ENCODE results near the gene WDR4.

The WDR4 gene

DNA sequence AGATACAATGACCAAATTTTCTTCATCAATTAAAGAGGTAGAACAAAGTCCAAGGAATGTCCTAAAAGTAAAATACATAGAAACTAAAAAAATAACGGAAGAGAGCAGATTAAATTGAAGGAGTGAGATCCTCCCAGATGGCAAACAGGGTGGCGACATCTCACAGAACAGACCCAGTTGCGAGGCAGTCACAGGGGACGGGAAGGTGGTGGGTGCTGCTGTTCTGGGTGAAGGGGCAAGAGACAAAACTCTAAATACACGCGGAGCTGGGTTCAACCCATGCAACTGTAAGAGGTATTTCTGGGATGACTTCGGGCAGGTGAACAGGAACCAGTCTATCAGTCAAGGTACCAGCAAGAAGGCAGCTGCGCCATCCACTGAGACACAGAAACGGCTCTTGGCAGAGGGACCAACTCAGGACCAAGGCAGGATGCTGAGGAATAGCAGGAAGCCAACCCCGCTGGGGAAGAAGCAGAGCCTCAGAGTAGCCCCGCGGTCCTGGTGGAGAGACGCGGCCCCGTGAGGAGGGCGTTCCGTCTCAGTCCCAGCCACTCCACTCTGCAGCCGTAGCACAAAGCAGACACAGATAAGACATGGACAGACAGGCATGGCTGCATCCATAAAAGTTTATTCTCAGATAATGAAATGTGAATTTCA lies 32.2 kb downstream of the WDR4 start:
- no peaks in the 10 kb centered on the region for H3K27me3 ChIP-seq (ENCODE audit: insufficient read depth, low read length)
- peaks cover 66 to 75% of the 10 kb centered on the region in 2 experiments for H3K36me3 ChIP-seq (ENCODE audit: control insufficient read depth in 1 of 2, insufficient read depth in 2 of 2, low read length in 2 of 2)
- H3K18ac ChIP-seq (ENCODE audit: low read length) = no peak overlapping the region
- H3K4ac ChIP-seq (ENCODE audit: low read depth, low read length) = no peak overlapping the region
- no peak overlapping the region for H2AK5ac ChIP-seq (ENCODE audit: low read length)
- H3K14ac ChIP-seq (ENCODE audit: low read length) = no peak overlapping the region
- no peak overlapping the region for H4K12ac ChIP-seq (ENCODE audit: low read depth, low read length)
- no peak overlapping the region for H3K9ac ChIP-seq (ENCODE audit: low read length)
- H2BK120ac ChIP-seq (ENCODE audit: insufficient read depth, low read length, poor library complexity) = no peak overlapping the region
- no peak for DNase-seq
- H3K79me1 ChIP-seq (ENCODE audit: low read length) = no peaks in the 10 kb centered on the region
- no peak overlapping the region for H3K27ac ChIP-seq (ENCODE audit: low read depth, low read length)
- no peak overlapping the region for H4K91ac ChIP-seq (ENCODE audit: low read depth, low read length)
- H3K4me3 ChIP-seq (ENCODE audit: low read depth, low read length) = no peak overlapping the region
- no peak overlapping the region for H3K23ac ChIP-seq (ENCODE audit: low read length)
- no peaks in the 10 kb centered on the region for H3K4me1 ChIP-seq (ENCODE audit: control insufficient read depth in 1 of 2, insufficient read depth in 2 of 2, low read length in 2 of 2)
- H2AFZ ChIP-seq (ENCODE audit: insufficient read depth, low read length, poor library complexity) = no peak overlapping the region
- no peaks in the 10 kb centered on the region for H3K79me2 ChIP-seq (ENCODE audit: control insufficient read depth, insufficient read depth, low read length, poor library complexity)
- H2BK5ac ChIP-seq (ENCODE audit: low read depth, low read length, poor library complexity) = no peak overlapping the region
- H3K9me3 ChIP-seq (ENCODE audit: insufficient read depth, low read depth, low read length) = peaks cover 2% of the 10 kb centered on the region
- H4K8ac ChIP-seq (ENCODE audit: low read depth, low read length) = no peak overlapping the region
- WGBS (ENCODE audit: extremely low coverage, insufficient coverage, insufficient read length) = no CpG with 5 or more reads among the region's 18 CpGs
- no peak overlapping the region for H3K4me2 ChIP-seq (ENCODE audit: low read length)
- no peak overlapping the region for H2BK12ac ChIP-seq (ENCODE audit: low read length)

DNA sequence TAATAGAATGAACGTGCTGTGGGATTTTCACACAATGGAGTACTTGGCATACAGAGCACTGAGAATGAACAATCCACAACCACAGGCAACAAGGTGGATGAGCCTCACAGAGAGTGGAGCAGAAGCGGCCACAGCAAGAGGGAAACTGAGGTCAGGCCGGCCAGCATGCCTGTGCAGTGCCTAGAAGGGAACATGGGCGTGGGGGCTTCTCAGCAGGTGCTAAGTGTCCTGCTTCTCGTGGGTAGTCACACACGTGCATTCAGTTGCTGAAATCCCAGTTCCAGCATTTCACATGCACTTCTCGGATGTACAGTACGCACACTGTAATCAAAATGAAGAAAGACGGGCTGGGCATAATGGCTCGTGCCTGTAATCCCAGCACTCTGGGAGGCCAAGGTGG lies 33.1 kb downstream of the WDR4 start:
- Histone ChIP-seq H2BK5ac (ENCODE audit: low read depth, low read length, poor library complexity) (no peak overlapping the region), H3K79me1 (ENCODE audit: low read length) (no peaks in the 10 kb centered on the region), H3K36me3 (ENCODE audit: control insufficient read depth in 1 of 2, insufficient read depth in 2 of 2, low read length in 2 of 2) (peaks cover 64 to 73% of the 10 kb centered on the region in 2 experiments), H3K14ac (ENCODE audit: low read length) (no peak overlapping the region), H2BK12ac (ENCODE audit: low read length) (no peak overlapping the region), H3K9ac (ENCODE audit: low read length) (no peak overlapping the region), H3K27me3 (ENCODE audit: insufficient read depth, low read length) (no peaks in the 10 kb centered on the region), H3K79me2 (ENCODE audit: control insufficient read depth, insufficient read depth, low read length, poor library complexity) (no peaks in the 10 kb centered on the region), H2BK120ac (ENCODE audit: insufficient read depth, low read length, poor library complexity) (no peak overlapping the region), H4K8ac (ENCODE audit: low read depth, low read length) (no peak overlapping the region), H3K23ac (ENCODE audit: low read length) (no peak overlapping the region), H4K91ac (ENCODE audit: low read depth, low read length) (no peak overlapping the region), H3K4ac (ENCODE audit: low read depth, low read length) (no peak overlapping the region), H3K27ac (ENCODE audit: low read depth, low read length) (no peak overlapping the region), H2AK5ac (ENCODE audit: low read length) (no peak overlapping the region), H3K9me3 (ENCODE audit: insufficient read depth, low read depth, low read length) (peaks cover 2% of the 10 kb centered on the region), H3K4me3 (ENCODE audit: low read depth, low read length) (no peak overlapping the region), H3K18ac (ENCODE audit: low read length) (no peak overlapping the region), H3K4me2 (ENCODE audit: low read length) (no peak overlapping the region), H3K4me1 (ENCODE audit: control insufficient read depth in 1 of 2, insufficient read depth in 2 of 2, low read length in 2 of 2) (no peaks in the 10 kb centered on the region), H2AFZ (ENCODE audit: insufficient read depth, low read length, poor library complexity) (no peak overlapping the region), H4K12ac (ENCODE audit: low read depth, low read length) (no peak overlapping the region)
- DNase-seq = no peak
- WGBS (ENCODE audit: extremely low coverage, insufficient coverage, insufficient read length) = no CpG with 5 or more reads among the region's 10 CpGs

DNA sequence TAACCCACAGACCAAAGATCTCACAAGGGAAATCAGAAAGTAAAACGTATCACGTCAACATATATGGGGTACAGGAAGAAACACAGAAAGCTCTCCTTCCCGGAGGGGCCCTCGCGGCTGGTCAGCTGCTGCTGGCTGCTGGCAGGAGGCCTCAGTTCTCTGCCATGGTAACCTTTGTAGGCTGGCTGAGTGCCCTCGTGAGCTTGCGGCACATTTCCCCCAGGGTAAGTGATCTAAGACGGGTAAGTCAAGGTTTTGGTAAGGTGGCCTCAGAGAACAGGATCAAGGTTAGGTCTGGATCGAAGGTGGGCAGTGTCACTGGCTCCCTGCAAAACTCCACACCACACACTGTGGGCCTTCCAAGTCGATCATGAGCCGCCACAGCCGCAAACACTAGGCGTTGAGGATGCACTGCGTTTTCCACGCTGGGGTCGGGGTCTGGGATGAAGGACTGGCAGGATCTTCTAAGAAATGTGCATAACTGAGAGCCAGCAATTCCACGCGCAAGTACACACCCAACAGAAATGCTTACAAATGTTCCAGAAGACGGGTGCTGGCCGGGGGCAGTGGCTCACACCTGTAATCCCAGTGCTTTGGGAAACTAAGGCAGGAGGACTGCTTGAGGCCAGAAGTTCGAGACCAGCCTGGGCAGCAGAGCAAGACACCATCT lies 33.9 kb downstream of the WDR4 start:
- no CpG with 5 or more reads among the region's 21 CpGs for WGBS (ENCODE audit: extremely low coverage, insufficient coverage, insufficient read length)

DNA sequence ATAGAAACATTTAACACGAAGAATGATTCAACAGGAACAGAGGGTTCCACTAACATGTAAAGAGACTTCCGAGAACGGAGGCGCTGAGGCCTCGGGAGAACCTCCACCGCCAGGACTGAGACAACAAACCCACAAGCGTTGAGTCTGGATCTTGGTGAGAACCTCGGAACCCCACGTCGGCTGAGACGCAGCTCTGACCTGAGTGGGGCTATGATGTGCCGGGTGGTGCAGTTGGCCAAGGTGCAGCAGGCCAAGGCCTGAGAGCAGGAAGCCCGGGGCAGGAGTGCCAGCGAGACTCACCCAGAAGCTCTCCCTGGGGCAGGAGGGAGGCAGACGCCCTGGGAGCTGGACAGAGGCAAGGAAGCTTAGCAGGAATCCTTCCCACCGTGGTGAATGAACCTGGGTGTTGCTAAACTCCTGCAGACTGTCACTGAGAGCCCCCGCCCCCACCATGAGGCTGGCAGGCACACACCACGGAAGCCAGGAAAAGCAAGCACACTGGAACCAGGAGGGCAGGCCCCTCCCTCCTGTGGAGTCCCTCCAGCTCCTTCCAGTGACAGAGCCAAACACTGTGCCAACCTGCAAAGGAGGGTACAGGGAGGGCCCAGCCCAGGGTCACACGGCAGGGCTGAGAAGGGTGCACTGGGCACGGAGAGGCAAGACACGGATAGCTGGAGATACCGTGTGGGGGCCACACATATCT lies 34.8 kb downstream of the WDR4 start:
- Histone ChIP-seq H3K4me3 (ENCODE audit: low read depth, low read length) (no peak overlapping the region), H3K9ac (ENCODE audit: low read length) (no peak overlapping the region), H3K36me3 (ENCODE audit: control insufficient read depth in 1 of 2, insufficient read depth in 2 of 2, low read length in 2 of 2) (peaks cover 56 to 71% of the 10 kb centered on the region in 2 experiments), H3K27ac (ENCODE audit: low read depth, low read length) (no peak overlapping the region), H3K23ac (ENCODE audit: low read length) (no peak overlapping the region), H4K8ac (ENCODE audit: low read depth, low read length) (no peak overlapping the region), H2BK12ac (ENCODE audit: low read length) (no peak overlapping the region), H4K12ac (ENCODE audit: low read depth, low read length) (no peak overlapping the region), H2AFZ (ENCODE audit: insufficient read depth, low read length, poor library complexity) (no peak overlapping the region), H2AK5ac (ENCODE audit: low read length) (no peak overlapping the region), H3K9me3 (ENCODE audit: insufficient read depth, low read depth, low read length) (peaks cover 10% of the 10 kb centered on the region), H2BK120ac (ENCODE audit: insufficient read depth, low read length, poor library complexity) (no peak overlapping the region), H3K27me3 (ENCODE audit: insufficient read depth, low read length) (no peaks in the 10 kb centered on the region), H3K79me1 (ENCODE audit: low read length) (no peaks in the 10 kb centered on the region), H2BK5ac (ENCODE audit: low read depth, low read length, poor library complexity) (no peak overlapping the region), H3K4me1 (ENCODE audit: control insufficient read depth in 1 of 2, insufficient read depth in 2 of 2, low read length in 2 of 2) (no peaks in the 10 kb centered on the region), H3K14ac (ENCODE audit: low read length) (no peak overlapping the region), H3K79me2 (ENCODE audit: control insufficient read depth, insufficient read depth, low read length, poor library complexity) (no peaks in the 10 kb centered on the region), H3K18ac (ENCODE audit: low read length) (no peak overlapping the region), H3K4me2 (ENCODE audit: low read length) (no peak overlapping the region), H4K91ac (ENCODE audit: low read depth, low read length) (no peak overlapping the region), H3K4ac (ENCODE audit: low read depth, low read length) (no peak overlapping the region)
- DNase-seq = no peak
- no CpG with 5 or more reads among the region's 22 CpGs for WGBS (ENCODE audit: extremely low coverage, insufficient coverage, insufficient read length)

More for the DNA sequence above, 33.9 kb downstream of the WDR4 start:
- no peaks in the 10 kb centered on the region for H3K27me3 ChIP-seq (ENCODE audit: insufficient read depth, low read length)
- H3K14ac ChIP-seq (ENCODE audit: low read length) = no peak overlapping the region
- H2BK5ac ChIP-seq (ENCODE audit: low read depth, low read length, poor library complexity) = no peak overlapping the region
- H3K79me1 ChIP-seq (ENCODE audit: low read length) = no peaks in the 10 kb centered on the region
- DNase-seq = no peak
- no peak overlapping the region for H2BK12ac ChIP-seq (ENCODE audit: low read length)
- no peak overlapping the region for H2AFZ ChIP-seq (ENCODE audit: insufficient read depth, low read length, poor library complexity)
- no peak overlapping the region for H3K18ac ChIP-seq (ENCODE audit: low read length)
- H4K12ac ChIP-seq (ENCODE audit: low read depth, low read length) = no peak overlapping the region
- no peak overlapping the region for H3K4me2 ChIP-seq (ENCODE audit: low read length)
- no peaks in the 10 kb centered on the region for H3K4me1 ChIP-seq (ENCODE audit: control insufficient read depth in 1 of 2, insufficient read depth in 2 of 2, low read length in 2 of 2)
- H4K8ac ChIP-seq (ENCODE audit: low read depth, low read length) = no peak overlapping the region
- no peak overlapping the region for H2AK5ac ChIP-seq (ENCODE audit: low read length)
- H3K4ac ChIP-seq (ENCODE audit: low read depth, low read length) = no peak overlapping the region
- peaks cover 64 to 73% of the 10 kb centered on the region in 2 experiments for H3K36me3 ChIP-seq (ENCODE audit: control insufficient read depth in 1 of 2, insufficient read depth in 2 of 2, low read length in 2 of 2)
- H2BK120ac ChIP-seq (ENCODE audit: insufficient read depth, low read length, poor library complexity) = no peak overlapping the region
- H3K9me3 ChIP-seq (ENCODE audit: insufficient read depth, low read depth, low read length) = peaks cover 7% of the 10 kb centered on the region
- no peak overlapping the region for H3K23ac ChIP-seq (ENCODE audit: low read length)
- H4K91ac ChIP-seq (ENCODE audit: low read depth, low read length) = no peak overlapping the region
- H3K9ac ChIP-seq (ENCODE audit: low read length) = no peak overlapping the region
- no peaks in the 10 kb centered on the region for H3K79me2 ChIP-seq (ENCODE audit: control insufficient read depth, insufficient read depth, low read length, poor library complexity)
- H3K4me3 ChIP-seq (ENCODE audit: low read depth, low read length) = no peak overlapping the region
- no peak overlapping the region for H3K27ac ChIP-seq (ENCODE audit: low read depth, low read length)

Measured in trophoblast cell (in vitro differentiated cells and primary cell).